ENCODE data around the gene MAP4K3.

MAP4K3 gene

GRCh38 chr2:39202639-39203369, 234.3 kb downstream of the MAP4K3 start:
- H3K4me3 ChIP-seq = no peak overlapping the region
- H3K27me3 ChIP-seq = no peaks in the 10 kb centered on the region
- no peak for DNase-seq
- TF ChIP-seq CTCF (IDR thresholded peaks at IDR 0.05) = no peak
- no peak overlapping the region for H3K27ac ChIP-seq
- intact Hi-C loops (cut with DNase I; ENCODE audit: low total_unique reads) = no loop called here
- no peaks in the 10 kb centered on the region for H3K36me3 ChIP-seq
- H3K4me1 ChIP-seq = no peaks in the 10 kb centered on the region
- H3K9me3 ChIP-seq = no peaks in the 10 kb centered on the region
